BE2C (cell line): Measurements from ENCODE around the gene LONP2.

Experiments
- DNase-seq: peaks from one replicate; pipeline ENCODE4 v3.0.0-alpha.2; 2020
- H3K27me3 ChIP-seq: fragments of 250-450 bp; sonication (Bioruptor Pico); 2 replicates; pipeline ENCODE4 v1.5.1; 2020; ENCODE audit warnings: mild to moderate bottlenecking
- H3K36me3 ChIP-seq: fragments of 250-450 bp; sonication (Bioruptor Pico); 2 replicates; pipeline ENCODE4 v1.5.1; 2020; ENCODE audit warnings: mild to moderate bottlenecking
- H3K4me1 ChIP-seq: fragments of 250-450 bp; sonication (Bioruptor Pico); 2 replicates; pipeline ENCODE4 v1.5.1; 2020
- H3K4me3 ChIP-seq: 2 replicates; pipeline ENCODE4 v1.5.1; 2011; ENCODE audit warnings: low read depth, low read length
- H3K9me3 ChIP-seq: fragments of 250-450 bp; sonication (Bioruptor Pico); 2 replicates; pipeline ENCODE4 v1.5.1; 2020
- TF ChIP-seq, protein P1 (sequence below): IDR thresholded peaks from 2 replicates; pipeline ENCODE4 v1.5.1; 2012; ENCODE audit warnings: mild to moderate bottlenecking, low read depth, low read length

The LONP2 gene

DNA sequence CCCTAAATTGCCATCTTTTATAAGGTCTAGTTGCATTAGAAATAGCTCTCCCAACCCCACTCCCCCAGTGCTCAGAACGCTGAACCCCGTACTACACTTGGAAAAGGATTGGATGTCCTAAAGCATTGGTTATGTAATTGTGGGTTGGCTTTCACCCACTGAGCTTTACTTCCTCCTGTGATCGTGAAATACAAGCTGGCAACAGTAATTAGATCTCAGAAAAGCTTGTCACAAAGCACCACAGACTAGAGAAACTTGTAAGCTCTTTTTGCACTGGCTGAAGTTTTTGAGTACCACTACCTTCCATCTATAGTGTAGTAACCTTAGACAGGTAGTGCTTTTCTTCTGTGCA is 86.7 kb downstream of the LONP2 start:
- no peak for DNase-seq
- H3K36me3 ChIP-seq: peaks cover 23% of the 10 kb centered on the region
- TF ChIP-seq, protein P1, sequence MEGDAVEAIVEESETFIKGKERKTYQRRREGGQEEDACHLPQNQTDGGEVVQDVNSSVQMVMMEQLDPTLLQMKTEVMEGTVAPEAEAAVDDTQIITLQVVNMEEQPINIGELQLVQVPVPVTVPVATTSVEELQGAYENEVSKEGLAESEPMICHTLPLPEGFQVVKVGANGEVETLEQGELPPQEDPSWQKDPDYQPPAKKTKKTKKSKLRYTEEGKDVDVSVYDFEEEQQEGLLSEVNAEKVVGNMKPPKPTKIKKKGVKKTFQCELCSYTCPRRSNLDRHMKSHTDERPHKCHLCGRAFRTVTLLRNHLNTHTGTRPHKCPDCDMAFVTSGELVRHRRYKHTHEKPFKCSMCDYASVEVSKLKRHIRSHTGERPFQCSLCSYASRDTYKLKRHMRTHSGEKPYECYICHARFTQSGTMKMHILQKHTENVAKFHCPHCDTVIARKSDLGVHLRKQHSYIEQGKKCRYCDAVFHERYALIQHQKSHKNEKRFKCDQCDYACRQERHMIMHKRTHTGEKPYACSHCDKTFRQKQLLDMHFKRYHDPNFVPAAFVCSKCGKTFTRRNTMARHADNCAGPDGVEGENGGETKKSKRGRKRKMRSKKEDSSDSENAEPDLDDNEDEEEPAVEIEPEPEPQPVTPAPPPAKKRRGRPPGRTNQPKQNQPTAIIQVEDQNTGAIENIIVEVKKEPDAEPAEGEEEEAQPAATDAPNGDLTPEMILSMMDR: no peak

DNA sequence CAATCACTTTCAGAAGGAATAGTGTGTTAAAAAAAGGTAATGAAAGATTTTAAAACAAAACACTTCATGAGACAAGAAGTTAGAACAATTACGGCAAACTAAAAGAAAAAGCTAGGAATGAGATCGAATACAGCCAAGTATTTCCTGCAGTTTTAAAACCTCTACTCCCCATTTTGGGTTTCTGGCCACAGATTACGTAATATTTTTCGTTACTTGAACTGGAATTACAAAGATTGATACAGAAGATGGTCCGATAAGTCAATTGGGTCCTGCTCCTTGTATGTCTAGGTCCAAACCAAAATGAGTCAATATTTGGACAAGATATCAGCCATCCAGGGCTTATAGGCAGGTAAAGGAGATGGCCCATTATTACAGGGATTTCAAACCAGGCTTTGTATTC is 88.9 kb downstream of the LONP2 start:
- Histone ChIP-seq H3K27me3 (no peaks in the 10 kb centered on the region), H3K36me3 (peaks cover 29% of the 10 kb centered on the region), H3K4me1 (no peaks in the 10 kb centered on the region), H3K9me3 (no peaks in the 10 kb centered on the region), H3K4me3 (no peak overlapping the region)
- TF ChIP-seq, protein P1: no peak
- DNase-seq: no peak

More for the DNA sequence above, 86.7 kb downstream of the LONP2 start:
- H3K4me3 ChIP-seq: no peak overlapping the region
- no peaks in the 10 kb centered on the region for H3K4me1 ChIP-seq
- H3K27me3 ChIP-seq: no peaks in the 10 kb centered on the region
- H3K9me3 ChIP-seq: no peaks in the 10 kb centered on the region

DNA sequence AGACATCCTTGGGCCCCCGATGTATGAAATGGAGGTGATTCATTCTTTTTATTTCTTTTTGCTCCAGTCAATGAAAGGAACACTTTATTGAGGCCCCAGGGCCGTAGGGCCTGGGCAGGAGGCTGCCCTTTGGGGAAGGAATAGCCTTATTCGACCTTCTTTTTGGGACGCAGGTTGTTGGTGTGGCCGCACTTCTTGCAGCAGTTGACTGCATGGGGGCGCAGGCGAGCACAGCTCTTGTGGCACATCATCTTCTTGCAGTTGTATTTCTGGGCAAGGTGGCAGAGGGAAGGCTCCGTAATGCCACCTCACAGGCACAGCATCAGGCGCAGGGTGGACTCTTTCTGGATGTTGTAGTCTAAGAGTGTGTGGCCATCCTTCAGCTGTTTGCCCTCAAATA is 90.2 kb downstream of the LONP2 start:
- Histone ChIP-seq H3K36me3 (peaks cover 32% of the 10 kb centered on the region), H3K9me3 (no peaks in the 10 kb centered on the region), H3K27me3 (no peaks in the 10 kb centered on the region), H3K4me1 (no peaks in the 10 kb centered on the region), H3K4me3 (no peak overlapping the region)
- TF ChIP-seq, protein P1: no peak
- no peak for DNase-seq

DNA sequence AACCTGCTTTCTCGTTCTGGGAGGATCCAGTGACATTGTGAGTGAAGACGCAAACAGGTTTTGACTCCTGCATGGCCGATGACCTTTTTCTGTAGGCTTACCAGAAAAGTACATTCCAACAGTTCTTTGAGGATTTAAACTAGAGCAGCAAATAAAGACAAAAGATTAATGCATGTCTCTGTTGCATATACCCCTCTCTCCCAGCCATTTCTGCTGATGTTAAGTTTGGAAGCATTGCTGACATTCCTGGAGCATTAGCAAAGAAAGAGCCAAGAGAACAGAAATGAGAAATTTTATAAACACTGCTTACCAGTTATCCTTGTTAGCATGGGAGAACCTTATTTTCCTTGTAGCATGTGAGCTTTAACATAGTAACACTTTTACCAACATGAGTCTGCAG is 91.9 kb downstream of the LONP2 start:
- TF ChIP-seq, protein P1: no peak
- no peak for DNase-seq
- peaks cover 32% of the 10 kb centered on the region for H3K36me3 ChIP-seq

DNA sequence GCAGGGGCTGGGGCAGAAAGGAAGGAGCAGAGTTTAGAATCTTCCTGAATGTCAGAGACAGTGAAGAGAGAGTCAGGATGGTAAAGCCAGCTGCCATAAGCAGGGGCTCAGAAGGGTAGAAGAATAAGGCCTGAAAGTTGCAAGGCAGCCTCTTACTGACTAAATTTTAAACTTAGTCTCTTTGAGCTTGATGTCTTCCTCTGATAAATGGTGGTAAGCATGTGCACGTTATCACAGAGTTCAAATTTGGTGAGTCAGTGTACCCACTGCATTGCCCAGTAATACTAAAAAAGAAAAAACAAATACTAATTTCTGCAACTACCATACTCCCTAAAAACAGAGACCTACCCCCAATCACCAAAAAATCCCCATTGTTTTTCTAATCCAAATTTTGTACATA is 96.0 kb downstream of the LONP2 start:
- no peak overlapping the region for H3K4me3 ChIP-seq
- no peak for DNase-seq
- peaks cover 33% of the 10 kb centered on the region for H3K36me3 ChIP-seq
- no peaks in the 10 kb centered on the region for H3K4me1 ChIP-seq
- no peaks in the 10 kb centered on the region for H3K9me3 ChIP-seq
- TF ChIP-seq, protein P1: no peak
- no peaks in the 10 kb centered on the region for H3K27me3 ChIP-seq

More for the DNA sequence above, 91.9 kb downstream of the LONP2 start:
- Histone ChIP-seq H3K27me3 (no peaks in the 10 kb centered on the region), H3K4me1 (no peaks in the 10 kb centered on the region), H3K9me3 (no peaks in the 10 kb centered on the region), H3K4me3 (no peak overlapping the region)

DNA sequence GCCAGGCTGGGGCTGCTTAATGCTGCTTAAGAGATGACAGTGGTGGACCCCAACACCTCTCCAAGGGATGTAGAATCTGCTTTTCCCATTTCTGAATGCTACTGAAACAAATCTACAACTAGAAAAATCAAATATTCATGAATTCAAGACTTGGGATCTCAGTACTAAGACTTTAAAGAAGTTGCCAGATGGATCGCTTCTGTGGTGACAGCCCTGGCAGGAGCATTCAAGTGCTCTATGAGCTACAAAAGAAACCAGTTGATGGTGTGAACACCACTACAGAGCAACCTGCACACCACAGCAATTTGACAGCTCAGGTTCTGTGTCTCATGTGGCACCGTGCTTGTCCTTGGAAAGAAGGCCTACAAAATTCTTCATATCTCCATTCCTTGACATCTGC is 98.5 kb downstream of the LONP2 start:
- H3K9me3 ChIP-seq: no peaks in the 10 kb centered on the region
- H3K4me3 ChIP-seq: no peak overlapping the region
- H3K36me3 ChIP-seq: peaks cover 25% of the 10 kb centered on the region
- no peaks in the 10 kb centered on the region for H3K4me1 ChIP-seq
- no peaks in the 10 kb centered on the region for H3K27me3 ChIP-seq
- DNase-seq: no peak
- TF ChIP-seq, protein P1: no peak
